ENCODE measurements around the gene ZBTB46.

GRCh38 chr20:63787302-63787701 lies 43.8 kb downstream of the ZBTB46 start:
- no peak for TF ChIP-seq CTCF (IDR thresholded peaks at IDR 0.05; ENCODE audit: borderline replicate concordance, extremely low read depth, low read length, poor library complexity, severe bottlenecking)
- no peak for TF ChIP-seq EZH2 (IDR thresholded peaks at IDR 0.05; ENCODE audit: borderline replicate concordance, low read depth, low read length, severe bottlenecking)

All from DND-41 (cell line).